A204.1 (cell line): Measurements from ENCODE around the gene LGR6.

Experiments
- FAIRE-seq: peaks from 2 replicates; lab custom pipeline; 2012; peaks lifted over from hg19 to GRCh38; lab: Jason Lieb, UNC

Gene LGR6

DNA sequence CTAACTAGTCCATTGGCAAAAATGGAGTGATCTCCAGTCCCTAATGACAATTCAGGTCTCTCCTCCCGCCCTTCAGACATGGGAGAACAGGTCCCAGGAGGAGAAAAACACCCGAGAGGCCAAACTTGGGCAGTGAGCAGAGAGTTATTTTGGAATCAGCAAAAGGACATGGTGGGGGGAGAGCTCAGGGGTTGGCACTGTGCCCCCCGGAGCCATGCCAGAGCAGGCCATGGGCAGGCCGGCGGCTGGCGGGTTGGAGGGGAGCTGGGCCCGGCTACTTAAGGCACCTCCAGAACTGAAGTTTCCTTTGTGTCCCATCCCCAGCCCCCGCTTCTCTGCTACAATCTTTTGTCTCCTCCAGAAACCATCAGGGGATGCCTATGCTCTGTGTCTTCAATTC is 7.1 kb downstream of the LGR6 start:
- FAIRE-seq, result no peak

DNA sequence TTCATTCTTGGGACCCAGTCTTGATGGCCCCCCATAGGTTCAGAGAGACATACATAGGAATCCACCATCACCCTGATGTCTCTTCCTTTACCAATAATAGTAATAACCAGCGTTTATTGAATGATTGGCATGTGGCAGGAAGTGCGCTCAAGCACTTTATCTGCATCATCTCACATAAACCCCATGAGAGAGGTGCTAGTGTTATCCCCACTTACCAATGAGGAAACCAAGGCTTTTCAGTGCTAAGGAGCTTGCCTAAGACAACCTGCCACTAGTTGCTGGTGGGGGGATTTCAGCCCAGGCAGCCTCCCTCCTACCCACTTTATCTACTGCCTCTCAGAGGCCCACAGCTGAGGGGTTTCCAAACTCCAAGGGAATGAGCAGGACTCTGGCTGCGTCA is 7.7 kb downstream of the LGR6 start:
- no peak for FAIRE-seq

DNA sequence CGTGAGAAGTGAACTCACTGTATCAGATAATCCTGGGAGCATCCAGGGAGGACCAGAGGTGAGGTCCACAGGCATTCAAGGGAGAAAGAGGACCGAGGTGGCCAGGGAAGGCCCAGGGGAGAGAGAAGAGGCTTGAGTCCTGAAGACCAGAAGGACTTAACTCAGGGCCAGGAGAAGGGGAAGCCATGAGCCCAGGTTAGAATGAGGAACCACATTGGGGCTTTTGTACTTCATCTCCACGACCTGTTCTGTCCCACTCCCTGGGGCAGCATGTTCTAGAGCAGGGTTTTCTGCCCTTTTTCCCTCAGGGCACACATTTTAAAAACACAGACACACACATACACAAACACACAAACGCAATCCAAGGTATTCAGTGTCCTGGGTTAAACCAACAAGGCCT is 8.4 kb downstream of the LGR6 start:
- FAIRE-seq, result no peak

DNA sequence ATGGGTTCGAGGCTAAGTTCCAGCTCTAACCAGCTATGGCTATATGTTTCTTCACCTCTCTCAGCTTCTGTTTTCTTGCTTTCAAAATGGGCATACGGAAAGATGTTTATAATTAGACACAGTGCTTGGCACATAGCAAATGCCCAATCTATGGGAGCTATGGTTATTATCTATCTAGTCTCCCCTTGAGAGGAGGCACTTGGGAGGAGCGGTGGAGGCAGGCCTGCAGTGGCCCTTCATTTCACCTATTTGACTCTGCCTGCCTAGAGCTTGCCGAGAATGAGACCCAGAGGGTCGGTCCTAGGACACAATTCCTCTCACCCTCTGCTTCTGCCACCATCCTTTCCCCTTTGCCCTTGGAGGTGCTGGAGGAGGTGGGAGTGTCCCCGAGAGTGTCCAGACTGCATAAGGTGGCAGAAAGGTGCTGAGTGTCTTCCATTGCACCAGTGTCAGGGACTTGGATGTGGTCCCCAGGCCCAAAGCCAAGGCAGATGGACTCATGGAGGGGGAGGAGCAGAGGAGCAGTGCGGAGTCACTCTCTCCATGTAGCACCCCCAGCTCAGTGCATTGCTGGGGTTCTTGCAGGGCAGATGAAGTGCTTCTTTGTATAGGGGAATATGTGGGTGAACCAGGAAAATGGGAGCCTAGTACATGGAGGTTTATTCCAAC is 9.0 kb downstream of the LGR6 start:
- no peak for FAIRE-seq

DNA sequence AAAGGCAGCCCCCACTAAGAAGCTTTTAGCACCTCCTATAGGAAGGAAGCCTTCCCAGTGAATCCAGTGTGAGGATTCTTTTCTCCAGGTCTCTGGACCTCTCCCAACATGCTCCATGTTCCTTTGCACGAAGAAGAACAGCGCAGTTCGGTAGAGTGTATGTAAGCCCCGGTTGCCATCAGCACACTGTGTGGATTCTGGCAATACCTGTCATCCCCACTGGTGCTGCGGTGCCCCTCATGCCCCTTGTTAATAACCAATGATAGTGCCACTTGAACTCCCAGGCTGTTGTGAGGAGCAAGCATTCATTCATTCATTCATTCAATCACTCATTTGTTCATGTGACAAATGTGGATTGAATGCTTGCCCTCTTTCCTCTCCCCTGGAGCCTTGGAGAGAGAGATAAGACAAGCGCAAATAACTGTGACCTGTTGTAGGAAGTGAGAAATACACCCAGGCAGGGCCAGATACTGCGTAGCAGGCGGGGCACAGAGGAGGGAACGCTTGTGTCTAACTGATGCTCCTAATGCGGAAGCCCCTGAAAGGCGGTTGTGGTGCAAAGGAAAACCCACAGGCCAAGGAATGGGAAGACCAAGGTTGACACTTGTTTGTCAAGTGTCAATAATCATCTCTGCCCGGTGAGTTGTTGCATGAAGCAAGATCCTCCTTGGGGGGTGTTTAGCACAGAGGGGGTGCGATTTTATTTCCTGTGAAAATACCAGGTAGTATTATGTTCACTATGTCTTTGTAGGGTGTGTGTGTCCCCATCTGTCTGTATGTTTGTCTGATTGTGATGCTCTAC is 9.8 kb downstream of the LGR6 start:
- FAIRE-seq, result no peak

DNA sequence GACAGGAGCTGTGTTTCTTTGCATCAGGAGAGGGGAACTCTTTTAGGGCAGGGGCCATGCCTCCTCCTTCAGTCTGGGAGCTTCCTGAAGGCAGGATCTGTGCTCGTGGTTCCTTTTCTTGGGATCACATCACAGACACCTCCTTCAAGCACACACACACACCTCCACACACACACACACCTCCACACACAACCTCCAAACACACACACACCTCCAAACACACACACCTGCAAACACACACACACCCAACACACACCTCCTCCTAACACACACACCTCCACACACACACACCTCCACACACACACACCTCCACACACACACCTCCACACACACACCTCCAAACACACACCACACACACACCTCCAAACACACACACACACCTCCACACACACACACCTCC is 10.5 kb downstream of the LGR6 start:
- no peak for FAIRE-seq

DNA sequence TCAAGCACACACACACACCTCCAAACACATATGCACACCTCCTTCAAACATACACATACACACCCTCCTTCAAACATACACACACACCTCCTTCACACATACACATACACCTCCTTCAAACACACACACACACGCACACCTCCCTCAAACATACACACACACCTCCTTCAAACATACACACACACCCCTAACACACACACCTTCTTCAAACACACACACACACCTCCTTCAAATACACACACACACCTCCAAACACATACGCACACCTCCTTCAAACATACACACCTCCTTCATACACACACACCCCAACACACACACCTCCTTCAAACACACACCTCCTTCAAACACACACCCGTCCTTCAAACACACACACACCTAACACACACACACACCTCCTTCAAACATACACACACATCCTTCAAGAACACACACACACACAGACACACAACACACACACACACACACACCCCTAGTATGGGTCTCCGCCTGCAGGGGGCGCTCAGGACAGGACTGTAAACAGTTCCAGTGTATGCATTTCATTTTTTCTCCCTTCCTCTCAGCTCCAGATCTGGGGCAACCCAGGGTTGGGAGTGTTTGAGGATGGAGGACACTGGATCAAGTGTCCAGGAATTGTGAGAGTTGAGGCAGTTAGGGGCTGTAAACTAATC is 12.1 kb downstream of the LGR6 start:
- FAIRE-seq, result no peak

DNA sequence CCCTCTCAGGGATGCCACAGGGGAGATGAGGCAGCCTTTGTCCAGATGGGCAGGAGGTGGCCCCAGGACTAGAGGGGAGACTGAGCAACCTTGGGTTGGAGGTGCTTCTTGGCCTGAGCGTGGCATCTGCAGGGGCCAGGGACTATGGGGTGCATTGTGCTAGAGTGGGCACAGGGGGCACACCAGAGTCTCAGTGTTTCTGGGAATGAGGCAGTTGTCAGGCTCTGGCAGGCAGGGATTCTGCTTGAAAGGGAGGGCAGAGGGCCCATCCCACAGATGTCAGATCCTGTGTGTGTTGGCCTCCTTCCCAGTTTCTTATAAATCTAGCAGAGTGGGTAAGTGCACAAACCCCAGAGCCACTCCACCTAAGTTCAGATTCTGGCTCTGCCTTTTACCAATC is 13.7 kb downstream of the LGR6 start:
- no peak for FAIRE-seq

DNA sequence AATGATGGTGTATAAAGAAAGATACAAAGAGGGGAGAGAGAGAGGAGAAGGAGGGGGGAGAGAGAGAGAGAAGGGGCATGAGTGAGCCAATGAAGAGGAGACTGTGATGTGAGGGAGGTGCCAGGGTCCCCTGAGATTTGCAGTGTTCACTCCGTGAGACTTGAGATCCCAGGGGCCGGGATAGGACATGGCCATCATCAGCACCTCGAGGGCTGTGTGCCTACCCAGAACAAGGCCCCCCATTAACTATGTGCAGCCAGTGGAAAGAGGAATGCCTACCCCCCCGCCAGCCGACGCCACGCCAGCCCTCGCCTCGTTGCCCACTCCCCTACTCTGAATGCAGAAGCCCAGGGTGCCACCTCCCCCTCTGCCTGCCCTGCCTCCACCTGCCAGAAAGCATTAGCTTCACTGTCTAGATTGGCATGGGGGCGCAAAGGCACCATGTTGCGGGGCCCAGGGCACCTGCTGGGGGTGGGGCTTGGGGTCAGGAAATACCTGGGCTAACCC is 14.8 kb downstream of the LGR6 start:
- no peak for FAIRE-seq

DNA sequence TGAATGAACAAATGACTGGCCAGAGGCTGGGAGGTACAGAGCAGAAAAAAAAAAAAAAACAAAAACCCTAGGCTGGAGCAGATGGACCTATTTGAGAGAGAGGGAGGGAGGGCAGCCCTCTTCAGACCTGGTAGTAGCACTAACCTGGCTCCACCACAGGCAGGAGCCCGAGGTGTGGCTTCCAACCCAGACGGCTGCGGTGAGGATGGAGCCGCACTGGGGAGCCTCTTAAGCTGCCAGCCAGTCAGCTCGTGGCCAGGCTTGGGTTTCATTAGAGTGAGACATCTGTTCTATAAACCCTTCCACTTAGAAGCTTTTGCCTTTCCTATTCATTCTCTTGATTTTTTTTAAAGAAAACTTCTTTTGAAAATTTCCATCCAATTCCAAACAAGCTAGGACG is 16.8 kb downstream of the LGR6 start:
- no peak for FAIRE-seq

DNA sequence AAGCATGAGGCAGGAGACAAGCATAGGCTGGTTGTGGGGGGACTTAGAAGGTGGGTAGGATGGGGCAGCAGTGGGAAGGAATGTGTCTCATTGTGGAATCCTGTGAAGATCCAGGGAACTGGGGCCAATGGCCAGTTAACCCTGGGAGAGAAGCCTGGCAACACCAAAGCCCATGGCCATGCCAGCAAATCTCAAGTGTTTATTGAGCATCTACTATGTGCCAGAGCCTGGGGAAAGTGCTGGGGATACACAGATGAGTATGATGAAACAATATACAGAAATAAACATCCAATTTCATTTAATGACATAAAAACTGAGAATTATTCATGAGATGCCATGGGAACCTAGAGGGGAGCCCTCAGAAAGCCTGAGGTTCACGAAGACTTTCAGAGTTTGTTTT is 17.4 kb downstream of the LGR6 start:
- no peak for FAIRE-seq

DNA sequence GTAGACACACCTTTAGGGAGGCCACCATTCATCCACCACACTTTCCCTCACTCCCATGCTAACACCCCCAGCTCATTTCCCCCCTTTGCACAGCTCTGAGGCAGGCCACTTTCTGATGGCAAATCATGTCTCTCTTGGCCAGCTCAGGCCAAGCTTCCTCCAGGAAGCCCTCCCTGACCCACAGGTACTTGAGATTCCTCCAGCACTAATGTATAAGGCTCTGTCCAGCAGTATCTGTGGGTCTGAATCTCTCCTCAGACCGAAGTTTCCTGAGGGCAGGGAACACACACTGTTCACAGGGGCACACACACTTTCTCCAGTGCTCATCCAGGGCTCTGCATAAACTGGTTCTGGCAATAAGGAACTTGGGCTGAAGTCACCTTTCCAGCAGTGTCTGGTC is 19.2 kb downstream of the LGR6 start:
- FAIRE-seq, result no peak

DNA sequence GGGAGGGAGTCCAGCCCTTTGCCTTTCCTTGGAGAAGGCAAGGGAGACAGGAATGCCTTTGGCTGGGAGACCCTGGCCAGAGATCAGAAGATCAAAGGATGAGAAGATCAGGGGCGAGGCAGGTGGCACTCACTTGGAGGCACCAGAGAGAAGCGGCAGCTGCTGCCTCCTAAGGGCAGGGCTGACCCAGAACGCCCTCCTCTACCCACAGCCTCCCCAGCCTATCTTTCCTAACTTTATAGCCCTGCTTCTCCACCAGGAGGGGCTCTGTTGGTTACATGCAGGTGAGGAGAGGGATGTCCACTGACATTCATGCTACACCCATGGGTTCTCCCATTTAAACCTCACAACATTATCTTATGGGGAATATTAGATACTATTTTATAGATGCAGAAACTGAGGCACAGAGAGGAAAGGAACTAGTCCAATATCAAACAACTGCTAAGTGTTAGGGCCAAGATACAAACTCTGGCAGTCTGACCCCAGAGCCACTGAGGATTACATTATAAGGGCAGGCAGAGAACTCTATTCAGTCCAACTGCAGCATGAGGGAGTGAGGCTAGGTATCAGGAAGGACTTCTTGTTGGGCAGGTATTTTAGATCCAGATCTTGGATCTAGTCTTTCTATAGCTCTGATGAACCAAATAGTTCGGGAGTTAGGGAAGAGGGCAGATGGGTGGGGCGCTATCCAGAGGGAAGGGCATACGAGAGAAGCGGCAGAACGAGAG is 19.9 kb downstream of the LGR6 start:
- no peak for FAIRE-seq

DNA sequence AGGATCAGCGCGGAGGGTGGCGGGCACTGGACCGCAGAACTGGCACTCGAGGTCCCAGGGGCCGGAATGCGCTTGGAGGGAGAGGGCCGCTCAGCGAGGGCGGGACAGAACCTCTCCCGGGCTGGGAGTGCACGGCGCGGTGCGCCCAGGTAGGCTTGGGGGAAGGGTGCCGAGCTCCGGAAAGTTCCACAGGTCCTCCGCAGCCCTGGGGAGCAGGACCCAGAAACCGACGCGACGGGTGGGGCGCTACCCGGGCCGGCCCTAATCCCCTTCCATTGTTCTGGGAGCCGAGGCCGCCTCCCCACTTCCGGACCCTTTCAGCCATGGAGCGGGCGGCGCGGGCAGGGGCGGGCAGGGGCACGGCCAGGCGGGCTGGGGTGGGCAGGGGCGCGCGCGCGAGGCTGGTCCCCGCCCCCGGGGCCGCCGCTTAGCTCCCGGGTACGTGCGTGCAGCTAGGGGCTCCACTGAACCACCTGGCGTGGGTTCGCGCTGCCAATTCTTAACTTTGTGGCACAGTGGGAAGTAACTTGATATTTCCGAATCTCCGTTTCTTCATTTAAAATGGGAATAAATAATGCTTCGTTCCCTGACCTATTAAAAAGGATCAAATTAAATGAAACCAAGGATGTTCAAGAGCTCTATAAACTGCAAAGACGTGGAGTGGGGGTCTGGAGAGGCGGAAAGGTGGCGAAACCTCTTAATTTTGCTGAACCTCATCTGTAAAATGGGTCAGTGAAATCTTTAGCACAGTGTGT is 20.7 kb downstream of the LGR6 start:
- FAIRE-seq, result no peak

DNA sequence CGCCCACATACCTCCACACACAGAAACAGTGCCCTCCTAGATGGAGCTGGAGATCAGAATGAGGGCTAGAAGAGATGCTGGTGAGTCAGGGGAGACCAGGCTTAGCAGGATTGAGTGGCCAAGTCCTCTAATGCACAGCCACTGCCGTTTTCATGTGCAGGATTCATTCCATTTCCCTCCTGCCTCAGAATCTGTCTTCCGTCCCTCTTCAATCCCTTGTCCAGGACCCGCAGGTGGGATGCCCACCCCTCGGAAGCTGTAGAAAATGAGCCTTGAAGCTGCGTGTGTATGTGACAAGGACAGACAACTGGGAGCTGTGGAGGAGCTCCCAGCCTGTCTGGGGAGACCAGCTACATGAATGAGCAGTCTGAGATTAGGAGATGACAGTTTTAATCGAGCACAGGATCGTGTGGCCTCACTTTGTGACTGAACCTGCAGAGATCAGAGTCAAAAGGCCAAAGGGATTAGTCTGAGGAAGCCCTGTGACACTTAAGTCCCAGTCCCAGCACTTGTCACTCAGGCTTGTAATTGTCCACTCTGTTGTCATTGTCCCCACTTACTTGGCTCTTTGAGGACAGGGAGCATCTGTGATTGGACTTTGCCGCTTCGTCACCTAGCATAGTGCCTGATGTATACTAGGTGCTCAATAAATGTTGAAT is 22.0 kb downstream of the LGR6 start:
- FAIRE-seq, result no peak

DNA sequence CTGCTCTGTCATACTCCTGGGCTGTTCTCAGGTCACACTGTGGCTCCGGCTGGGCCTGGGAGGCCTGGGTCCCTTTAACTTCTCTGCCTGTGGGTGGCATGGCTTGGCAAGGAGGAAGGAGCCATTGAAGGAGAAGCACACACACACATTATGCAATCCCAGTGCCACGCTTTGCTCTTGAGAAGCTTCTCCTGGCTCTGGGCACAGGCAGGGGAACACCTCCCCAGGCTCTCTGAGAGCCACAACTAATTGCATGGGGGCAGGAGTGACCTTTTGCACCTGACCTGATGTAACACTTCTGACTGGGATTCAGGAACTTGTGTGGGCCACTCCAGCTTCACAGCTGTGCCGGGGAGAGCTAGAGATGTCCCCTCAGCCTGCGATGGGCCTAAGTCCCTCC is 23.1 kb downstream of the LGR6 start:
- FAIRE-seq, result no peak

DNA sequence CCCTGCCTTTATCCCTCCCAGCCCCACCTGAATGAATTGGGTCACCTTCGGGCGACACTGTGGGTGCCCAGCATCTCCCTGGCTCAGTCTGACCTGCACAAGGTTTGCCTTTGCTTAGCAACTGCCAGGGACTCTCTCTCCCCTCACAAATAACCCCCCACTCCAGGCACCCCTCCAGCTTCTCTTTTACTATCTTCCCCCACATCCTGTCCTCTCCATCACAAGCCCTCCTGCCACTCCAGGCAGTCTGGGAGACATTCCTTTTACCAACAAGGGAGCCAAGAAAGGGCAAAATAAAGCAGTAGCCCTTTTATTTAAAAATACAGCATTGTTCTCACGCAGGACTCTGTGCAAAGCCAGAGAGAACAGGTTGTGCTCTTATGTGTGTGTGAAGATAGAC is 23.9 kb downstream of the LGR6 start:
- no peak for FAIRE-seq

DNA sequence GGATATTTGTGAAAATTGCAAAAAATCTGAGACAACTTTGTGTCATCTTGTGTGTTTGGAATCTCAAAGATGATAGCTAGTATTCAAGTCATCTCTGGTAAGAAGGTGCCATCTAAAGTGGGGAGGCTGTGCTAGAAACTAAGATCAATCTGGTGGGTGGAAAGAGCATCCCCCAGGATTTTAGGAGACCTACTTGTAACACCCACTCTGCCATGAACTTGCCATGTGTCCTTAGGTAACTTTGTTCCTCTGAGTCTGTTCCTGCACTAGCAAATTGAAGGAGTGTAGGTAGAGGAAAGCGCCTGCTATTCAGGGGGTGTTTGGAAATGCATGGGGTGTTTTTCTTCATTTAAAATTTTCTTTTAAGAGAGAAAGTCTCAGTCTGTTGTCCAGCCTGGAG is 24.4 kb downstream of the LGR6 start:
- FAIRE-seq, result no peak

DNA sequence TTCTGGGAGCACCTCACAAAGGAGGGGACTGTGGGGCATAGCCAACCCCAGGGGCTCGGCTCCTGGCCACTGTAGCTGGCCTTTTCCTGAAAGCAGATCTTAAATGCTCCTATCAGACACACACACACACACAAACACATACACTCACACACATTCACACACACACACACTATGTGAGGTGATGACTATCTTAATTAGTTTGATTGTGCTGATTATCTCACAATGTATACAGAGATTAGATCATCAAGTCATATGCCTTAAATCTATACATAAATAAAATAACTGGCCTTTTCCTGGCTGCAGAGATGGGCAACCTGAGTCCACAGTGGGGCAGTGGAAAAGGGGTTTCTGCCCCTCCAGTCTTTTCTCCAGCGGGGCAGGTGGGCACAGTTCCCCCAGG is 27.1 kb downstream of the LGR6 start:
- no peak for FAIRE-seq

DNA sequence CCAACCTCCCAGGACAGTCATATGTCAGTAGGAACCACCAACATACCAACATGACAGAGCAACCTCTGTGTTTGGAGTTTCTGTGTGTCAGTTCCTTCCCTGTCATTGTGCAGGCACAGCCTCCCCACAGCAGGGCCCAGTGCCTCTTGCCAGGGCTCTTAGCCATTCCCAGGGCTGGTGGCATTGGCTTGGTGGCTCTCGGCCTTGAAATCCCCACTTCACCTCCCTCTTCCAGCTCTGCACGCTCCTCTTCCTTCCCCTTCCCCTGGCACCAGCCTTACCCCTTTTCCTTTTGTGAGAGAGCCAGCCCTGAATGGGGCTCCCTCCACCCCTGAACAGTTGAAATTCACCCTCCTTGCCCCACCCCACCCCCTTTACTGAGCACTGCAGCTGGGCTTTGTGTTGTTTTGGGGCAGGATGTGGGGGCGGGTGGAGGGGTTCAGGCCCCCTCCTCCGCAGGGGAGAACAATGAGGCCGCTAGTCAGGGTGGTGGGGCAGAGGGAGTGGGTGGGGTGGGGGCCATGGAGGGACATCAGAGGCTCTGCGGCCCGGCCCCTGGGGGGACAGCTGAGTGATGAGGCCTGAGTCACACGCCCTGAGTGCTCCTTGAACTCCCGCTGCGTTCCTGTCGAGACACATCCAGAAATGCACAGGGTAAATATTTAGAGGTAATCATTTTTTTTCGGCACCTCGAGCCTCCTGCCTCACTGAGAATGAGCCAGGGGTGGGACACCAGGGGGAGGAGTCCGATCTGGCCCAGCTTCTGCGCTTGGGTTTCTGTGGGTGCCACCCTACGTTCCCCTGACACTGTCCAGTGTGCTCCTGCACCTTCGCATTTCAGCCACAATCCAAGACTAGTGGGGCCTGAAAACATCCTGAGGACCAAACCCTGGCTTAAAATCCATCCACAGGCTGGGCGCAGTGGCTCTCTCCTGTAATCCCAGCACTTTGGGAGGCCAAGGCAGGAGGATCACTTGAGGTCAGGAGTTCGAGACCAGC is 28.6 kb downstream of the LGR6 start:
- FAIRE-seq, result no peak
